Raji (cell line): ENCODE results near the gene PPP1R3G.

Source experiments
- POLR2A ChIP-seq: IDR thresholded peaks from 2 replicates; pipeline ENCODE4 v1.6.1; 2011; ENCODE audit warnings: low read depth, low read length, control low read depth; ENCODE audit not compliant: insufficient read depth

The PPP1R3G gene

DNA sequence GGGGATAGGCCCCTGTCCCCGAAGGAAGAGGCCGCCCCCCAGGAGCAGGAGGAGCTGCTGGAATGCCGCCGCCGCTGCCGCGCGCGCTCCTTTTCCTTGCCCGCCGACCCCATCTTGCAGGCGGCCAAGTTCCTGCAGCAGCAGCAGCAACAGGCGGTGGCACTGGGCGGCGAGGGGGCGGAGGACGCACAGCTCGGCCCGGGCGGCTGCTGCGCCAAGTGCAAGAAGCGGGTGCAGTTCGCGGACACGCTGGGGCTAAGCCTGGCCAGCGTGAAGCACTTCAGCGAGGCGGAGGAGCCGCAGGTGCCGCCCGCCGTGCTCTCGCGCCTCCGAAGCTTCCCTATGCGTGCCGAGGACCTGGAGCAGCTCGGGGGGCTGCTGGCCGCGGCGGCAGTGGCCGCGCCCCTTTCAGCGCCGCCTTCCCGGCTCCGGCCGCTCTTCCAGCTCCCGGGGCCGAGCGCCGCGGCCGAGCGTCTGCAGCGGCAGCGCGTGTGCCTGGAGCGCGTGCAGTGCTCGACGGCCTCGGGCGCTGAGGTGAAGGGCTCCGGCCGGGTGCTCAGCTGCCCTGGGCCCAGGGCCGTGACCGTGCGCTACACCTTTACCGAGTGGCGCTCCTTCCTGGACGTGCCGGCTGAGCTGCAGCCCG is 630 bp downstream of the PPP1R3G start:
- TF ChIP-seq POLR2A: no peak

DNA sequence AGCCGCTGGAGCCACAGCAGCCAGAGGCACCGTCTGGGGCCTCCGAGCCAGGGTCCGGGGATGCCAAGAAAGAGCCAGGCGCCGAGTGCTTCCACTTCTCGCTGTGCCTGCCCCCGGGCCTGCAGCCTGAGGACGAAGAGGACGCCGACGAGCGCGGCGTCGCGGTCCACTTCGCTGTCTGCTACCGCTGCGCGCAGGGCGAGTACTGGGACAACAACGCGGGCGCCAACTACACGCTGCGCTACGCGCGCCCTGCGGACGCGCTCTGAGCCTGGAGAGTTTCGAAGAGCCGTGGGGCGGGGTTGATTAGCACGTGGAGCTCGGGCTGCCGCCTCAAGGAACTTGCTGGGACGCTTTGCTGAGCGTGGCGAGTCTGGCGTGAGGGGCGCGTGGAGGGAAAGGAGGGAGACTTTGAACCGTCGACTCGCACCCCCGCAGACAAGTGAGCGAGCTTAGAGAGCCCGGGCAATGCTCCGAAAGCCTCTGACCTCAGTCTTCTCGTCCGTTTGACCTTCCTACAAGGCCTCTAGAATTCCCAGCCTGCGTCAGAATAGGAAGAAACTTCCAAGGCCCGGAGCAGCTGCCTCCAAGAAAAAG is 1.3 kb downstream of the PPP1R3G start:
- no peak for TF ChIP-seq POLR2A

DNA sequence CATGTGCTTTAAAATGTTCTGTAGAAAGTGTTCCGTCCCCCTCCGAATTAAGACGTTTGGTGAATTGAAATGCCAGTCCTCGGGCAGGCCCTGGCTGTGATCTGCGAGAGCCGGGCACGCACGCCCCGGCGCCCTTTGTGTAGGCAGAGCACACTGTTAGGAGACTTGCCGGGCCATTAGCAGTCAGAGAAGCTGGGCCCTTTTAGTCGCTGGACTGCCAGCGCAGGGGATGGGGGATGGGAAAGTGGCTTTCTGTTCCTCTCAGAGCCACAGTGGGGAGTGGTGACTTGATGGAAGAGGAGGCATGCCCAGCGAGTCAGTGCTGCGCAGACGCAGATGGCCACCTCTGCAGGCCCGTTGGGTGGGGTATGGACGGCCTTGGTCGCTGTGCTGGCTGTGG is 2.2 kb downstream of the PPP1R3G start:
- no peak for TF ChIP-seq POLR2A

DNA sequence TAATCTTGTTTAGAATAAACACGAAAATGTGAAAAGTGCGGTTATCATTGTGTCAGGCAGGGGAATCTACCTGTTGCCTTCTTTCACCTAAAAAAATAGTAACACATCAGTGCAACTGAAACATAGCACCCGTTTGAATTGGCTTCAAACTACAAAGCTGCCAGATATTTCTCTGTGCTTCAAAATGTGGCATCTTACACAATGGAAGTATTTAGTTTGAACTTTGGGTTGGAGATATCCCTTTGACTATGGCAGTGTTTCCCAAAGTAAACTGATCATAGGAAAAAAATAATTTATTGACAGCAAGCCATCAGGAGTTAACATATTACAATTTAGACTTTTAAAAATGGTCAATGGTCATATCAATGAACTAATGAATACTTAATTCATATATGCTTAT is 3.6 kb downstream of the PPP1R3G start:
- TF ChIP-seq POLR2A: no peak

DNA sequence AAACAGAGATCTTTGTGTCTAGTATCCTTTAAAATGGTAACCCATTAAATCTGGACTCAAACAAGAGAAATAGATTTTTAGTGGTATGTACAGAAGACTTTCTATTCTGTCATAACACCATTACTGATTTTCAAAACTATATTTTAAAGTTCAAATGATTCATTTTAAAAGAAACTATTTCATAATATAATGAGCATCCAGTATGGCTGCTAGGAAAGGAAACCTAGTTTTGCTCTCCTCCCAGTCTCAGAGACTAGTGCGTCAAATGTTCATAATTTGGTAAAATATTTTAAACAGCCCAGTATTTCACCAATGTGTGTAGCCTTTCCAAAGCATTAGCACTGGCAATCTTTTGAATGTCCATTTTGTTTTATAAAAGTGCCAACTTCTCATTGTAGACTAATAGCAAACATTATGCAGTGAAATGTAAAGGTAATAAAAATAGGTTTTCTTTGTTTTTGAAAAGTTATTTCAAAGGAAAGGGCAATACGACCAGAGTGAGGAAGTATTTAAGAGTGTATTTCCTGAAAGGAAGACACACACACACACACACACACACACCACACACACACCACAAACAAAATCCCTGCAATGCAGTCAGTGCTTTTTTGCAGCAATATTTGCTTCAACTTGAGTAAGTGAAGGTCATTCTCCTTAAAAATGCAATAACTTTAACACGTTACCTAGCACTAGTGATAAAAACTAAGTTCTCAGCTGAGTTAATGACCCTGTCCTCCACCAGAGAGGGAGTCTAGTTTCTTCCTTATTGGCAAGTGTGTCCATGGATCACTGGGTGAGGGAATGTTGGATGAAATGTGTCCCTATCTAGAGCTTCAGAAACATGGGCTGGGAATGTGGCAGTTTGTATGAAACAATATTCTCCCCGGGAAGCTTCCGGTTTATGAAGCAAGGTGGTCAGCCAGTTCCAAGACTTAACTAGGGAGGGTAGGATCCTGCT is 4.6 kb downstream of the PPP1R3G start:
- TF ChIP-seq POLR2A: no peak

DNA sequence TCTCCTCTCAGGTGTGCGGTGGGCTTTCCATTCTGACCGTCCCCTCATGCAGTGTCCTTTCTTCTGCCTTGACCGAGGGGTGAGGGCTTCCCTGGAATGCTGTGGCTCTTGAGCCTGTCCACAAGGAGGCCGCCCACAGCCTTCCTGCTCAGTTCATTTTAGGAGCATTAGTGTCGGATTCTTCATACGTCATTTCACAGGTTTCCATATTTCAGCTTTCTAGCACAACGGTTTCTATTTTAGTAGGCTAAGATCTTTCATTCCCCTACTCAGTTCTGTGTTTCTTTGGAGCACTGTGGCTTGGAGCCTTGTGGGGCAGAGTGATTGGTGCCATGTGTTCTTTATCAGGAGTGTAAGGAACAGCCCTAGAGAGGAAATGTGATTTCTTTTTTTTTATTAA is 5.5 kb downstream of the PPP1R3G start:
- TF ChIP-seq POLR2A: no peak

DNA sequence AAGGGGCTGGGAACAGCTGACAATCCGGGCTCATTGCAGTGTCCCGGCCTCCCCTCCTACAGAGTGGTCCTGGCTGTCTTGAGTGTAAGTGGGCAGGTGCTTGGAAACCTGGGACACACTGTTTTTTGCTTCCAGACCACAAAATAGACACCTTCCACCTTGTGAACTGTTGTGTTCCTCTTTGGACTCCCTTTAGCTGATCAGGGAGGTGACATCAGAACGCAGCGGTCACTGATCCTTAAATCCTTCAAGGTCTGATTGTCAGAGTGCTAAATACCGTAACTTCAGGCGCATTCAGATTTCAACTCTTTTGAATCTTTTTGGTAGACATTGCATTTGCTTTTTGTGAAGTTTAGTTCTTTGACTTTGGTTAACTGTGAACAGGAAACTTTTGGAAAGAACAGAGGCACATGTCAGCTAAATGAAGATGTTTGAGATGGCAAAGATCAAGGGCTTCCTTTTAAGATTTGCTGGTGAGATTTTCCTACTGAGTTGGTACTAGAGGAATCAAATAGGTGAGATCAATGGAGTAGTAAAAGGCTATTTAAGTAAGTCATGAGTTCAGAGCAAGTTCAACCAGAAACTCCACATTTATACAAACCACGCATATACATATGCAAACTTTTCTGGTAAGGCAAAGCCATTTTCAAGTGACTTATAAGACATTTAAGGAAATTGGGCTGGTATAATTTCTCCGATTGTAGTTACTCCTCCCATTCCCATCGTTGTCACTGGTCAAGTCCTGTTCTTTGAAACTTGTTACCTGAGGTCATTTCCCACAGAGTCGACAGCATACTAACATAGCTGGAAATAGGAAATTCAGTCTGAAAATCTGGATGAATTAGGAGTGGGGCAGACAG is 6.3 kb downstream of the PPP1R3G start:
- no peak for TF ChIP-seq POLR2A

DNA sequence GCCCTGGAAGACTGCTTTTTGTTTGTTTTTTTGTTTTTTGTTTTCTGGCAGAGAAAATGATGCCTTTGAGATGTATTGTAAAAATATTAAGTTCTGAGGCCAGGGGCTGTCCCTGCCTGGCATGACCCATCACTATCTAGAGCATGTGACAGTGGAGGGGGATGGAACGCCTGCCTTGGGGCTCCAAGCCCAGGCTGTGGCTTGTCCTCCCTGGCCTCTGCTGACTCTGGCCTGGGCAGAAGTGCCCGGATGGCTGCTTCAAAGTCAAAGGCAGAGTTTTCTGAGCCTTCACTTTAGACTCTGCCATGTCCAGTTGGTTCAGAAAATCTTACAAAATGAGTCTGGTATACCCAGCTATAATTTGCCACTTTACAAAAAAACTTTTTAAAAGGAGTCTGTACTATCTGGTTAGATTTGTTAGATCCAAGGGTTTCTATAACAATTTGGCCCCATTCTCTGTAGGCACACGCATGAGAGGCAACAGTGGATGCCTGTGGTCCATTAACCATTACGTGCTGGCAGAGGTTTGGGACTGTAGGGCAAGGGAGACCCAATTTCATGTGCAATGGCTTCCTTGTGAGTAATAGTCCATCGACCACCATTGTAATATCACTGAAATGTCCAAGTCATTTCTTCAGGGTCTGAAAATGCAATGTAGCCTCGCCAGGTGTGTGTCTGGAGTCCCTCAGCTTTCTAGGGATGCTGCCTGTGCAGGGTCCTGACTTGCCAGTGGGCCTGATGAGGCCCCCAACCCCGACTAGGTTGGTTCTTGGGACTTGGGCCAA is 8.3 kb downstream of the PPP1R3G start:
- no peak for TF ChIP-seq POLR2A

DNA sequence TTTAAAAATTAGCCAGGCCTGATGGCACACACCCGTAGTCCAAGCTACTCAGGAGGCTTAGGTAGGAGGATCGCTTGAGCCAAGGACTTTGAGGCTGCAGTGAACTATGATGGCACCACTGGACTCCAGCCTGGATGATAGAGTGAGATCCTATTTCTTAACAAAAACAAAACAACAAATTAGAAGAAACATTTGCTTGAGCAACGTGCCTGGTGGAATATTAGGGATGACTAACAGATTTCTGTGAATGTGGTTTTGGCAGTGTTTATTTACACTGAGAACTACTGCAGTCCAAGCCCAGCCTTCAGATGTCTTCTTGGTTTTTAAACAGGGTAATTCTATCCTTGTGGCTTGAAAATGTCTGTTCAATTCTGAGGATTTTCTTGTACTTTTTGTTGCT is 9.2 kb downstream of the PPP1R3G start:
- no peak for TF ChIP-seq POLR2A

DNA sequence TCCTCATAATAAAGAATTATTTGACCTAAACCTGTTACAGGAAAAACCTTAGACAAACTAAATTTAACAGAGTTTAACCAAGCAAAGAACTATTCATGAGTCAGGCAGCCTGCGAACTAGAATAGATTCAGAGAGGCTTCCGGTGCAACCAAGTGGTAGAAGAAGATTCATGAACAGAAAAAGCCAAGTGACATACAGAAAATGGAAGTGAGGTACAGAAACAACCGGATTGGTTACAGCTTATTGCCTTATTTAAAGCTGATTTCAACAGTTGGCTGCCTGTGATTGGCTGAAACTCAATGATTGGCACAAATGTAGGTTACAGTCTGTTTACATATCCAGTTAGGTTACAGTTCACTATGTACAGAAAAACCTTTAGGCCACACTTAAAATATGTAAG is 10.1 kb downstream of the PPP1R3G start:
- TF ChIP-seq POLR2A: no peak

DNA sequence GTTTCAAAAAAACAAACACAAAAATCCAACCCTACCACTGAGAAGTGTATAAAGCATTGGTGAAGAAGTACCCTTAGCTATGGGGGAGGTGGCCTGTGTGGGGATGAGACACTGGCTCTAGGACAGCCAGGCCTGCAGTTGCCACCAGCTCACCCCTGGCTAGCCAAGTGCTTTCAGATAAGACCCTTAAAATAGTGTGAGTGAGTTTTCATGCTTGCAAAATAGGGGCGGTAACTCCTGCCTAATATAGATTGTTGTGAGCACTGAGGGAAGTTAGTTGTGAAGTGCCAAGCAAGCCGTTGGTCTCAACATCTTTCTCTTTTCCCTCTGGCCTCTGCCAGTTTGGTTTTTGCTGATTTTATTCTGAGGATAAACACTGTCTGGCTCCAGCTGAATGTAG is 11.3 kb downstream of the PPP1R3G start:
- no peak for TF ChIP-seq POLR2A

DNA sequence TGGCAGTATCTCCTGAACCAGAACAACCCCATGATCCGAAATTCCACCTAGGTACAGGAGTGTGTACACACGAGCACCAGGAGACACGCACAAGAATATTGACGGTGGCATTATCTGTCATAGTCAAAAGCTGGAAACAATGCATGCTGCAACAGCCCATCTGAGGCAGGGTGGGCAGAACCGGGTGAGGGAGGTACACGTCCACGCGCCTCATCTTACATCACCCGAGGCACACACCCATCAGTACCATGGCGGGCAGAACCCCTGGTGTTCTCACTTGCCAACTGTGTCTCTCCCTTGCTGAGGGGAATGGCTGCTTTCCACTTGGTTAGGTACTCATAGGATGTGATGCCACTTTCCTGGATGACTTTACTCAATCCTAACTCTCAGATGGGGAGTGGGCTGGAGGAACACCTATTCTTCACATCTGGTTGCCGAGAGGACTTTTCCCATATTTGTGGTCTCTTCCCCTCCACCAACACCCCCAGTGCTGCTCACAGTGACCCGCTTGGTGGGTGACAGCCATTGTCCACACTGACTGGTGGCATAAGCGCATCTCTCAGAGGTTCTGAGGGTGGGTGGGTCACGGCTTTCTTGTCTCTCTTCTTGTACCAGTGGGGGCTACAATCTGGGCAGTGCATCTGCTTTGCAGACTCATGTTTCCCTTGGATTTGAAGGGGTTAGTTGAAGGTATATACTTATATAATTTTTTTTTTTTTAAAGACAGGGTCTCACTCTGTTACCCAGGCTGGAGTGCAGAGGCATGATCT is 13.5 kb downstream of the PPP1R3G start:
- no peak for TF ChIP-seq POLR2A

DNA sequence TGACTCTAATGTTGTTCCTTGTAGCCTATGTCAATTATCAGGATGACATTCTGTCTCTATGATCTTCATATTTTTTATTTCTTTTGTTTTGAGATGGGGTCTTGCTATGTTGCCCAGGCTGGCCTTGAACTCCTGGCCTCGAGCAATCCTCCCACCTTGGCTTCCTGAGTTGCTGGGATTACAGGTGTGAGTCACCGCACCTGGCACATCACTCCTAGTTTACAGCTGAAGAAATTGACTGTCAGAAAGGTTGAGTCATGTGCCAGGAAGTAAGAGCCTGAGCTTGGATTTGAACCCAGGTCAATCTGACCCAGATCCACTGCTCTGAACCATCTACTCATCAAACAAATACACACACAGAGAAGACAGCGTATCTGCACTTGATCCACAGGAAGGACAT is 14.4 kb downstream of the PPP1R3G start:
- TF ChIP-seq POLR2A: no peak

DNA sequence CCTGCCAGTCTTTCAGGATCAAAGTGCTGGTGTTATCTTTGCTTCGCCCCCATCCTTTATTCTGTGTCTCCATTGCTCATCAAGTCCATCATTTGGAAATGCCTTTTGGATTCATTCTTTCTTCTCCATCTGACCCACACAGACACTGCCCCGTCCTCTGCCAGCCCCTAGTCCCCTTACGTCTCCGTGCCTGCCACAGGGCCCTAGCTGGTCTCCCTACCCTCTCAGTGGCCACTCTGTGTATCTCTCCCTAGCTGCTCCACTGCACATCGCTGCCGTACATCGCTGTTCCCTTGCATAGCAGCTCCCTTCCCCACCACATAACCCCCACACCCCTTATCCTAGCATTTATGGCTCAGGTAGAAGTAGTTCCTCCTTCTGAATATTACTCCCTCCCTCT is 15.7 kb downstream of the PPP1R3G start:
- no peak for TF ChIP-seq POLR2A
